H1 (cell line): ENCODE data around the gene USH1C.

Experiments used
- JUN ChIP-seq: IDR thresholded peaks from 2 replicates; pipeline ENCODE4 v1.6.1; 2011; ENCODE audit warnings: low read depth, mild to moderate bottlenecking, improper control_type of control experiment, low read length
- POLR2A ChIP-seq, 2 experiments: IDR thresholded peaks; 1 replicate in 1 of 2; 2 replicates in 1 of 2; pipeline ENCODE4 v1.6.1; 2011; ENCODE audit warnings: low read depth in 2 of 2, low read length in 2 of 2, mild to moderate bottlenecking in 2 of 2; ENCODE audit errors: control extremely low read depth in 1 of 2
- SP2 ChIP-seq: IDR thresholded peaks from 2 replicates; pipeline ENCODE4 v1.6.1; 2012; ENCODE audit warnings: mild to moderate bottlenecking, low read length, inconsistent platforms

DNA sequence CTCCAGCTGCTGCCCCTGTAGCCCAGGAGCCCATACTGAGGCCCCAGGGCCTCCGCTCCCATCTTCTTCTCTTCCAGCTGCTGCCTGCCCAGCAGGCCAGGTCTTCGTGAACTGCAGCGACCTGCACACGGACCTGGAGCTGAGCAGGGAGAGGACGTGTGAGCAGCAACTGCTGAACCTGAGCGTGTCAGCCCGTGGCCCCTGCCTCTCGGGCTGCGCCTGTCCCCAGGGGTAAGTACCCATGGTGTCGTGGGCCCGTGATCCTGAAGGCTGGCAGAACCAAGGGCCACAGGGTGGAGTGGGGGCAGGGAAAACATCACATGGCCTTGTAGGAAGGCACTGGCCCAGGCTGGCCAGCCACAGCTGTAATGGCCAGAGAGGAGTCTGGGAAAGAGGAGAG is 34.1 kb upstream of the USH1C start:
- TF ChIP-seq SP2 (no peak), POLR2A (IDR thresholded peaks at IDR 0.05; ENCODE audit: control extremely low read depth in 1 of 2, low read depth in 2 of 2, low read length in 2 of 2) (no peak), JUN (no peak)
